ENCODE measurements around the gene CFAP126. TPM values are rescaled to one million over a fixed set of nuclear protein-coding genes. Genes with fewer than 3 reads are reported as not detected.

CFAP126 gene
- total and polyA plus RNA-seq, 2 of the 13 experiments (the other 11 are each of a cell fraction or from before 2014, with no cell fraction given) = not detected

GRCh38 chr1:161399257-161399998 is 31.8 kb upstream of the CFAP126 start (continued):
- TF ChIP-seq TBX2 (CRISPR knock-in tag; IDR thresholded peaks at IDR 0.05; ENCODE audit: borderline replicate concordance) (peak; percentile 73), ATF7-NPFF (CRISPR knock-in tag; IDR thresholded peaks at IDR 0.05; ENCODE audit: low read depth) (no peak), ZNF563 (CRISPR knock-in tag; IDR thresholded peaks at IDR 0.05) (peak; percentile 79), ZFP36L2 (CRISPR knock-in tag; IDR thresholded peaks at IDR 0.05) (peak; percentile 27; the same call in 1 of the 2 replicates), ZNF256 (CRISPR knock-in tag; conservative IDR thresholded peaks at IDR 0.05) (peak; percentile 31; the same call in 1 of the 2 replicates), PAF1 (CRISPR knock-in tag; IDR thresholded peaks at IDR 0.05) (no peak), RXRB (CRISPR knock-in tag; IDR thresholded peaks at IDR 0.05; ENCODE audit: borderline replicate concordance) (peak; percentile 60), MED13 (CRISPR knock-in tag; IDR thresholded peaks at IDR 0.05) (peak; percentile 37; the same call in 1 of the 2 replicates), ARHGAP35 (CRISPR knock-in tag; IDR thresholded peaks at IDR 0.05; ENCODE audit: borderline replicate concordance) (peak; percentile 38; the same call in 1 of the 2 replicates), SUZ12 (IDR thresholded peaks at IDR 0.05; ENCODE audit: low read depth, low read length) (no peak), ZNF101 (CRISPR knock-in tag; IDR thresholded peaks at IDR 0.05; ENCODE audit: borderline replicate concordance, low read depth) (no peak), ZNF530 (CRISPR knock-in tag; IDR thresholded peaks at IDR 0.05; ENCODE audit: low read depth) (no peak), GLMP (CRISPR knock-in tag; IDR thresholded peaks at IDR 0.05; ENCODE audit: borderline replicate concordance) (no peak), ZNF326 (CRISPR knock-in tag; IDR thresholded peaks at IDR 0.05; ENCODE audit: borderline replicate concordance) (no peak), ZBTB2 (CRISPR knock-in tag; IDR thresholded peaks at IDR 0.05; ENCODE audit: low read depth) (peak; percentile 71), AGO2 (optimal IDR thresholded peaks at IDR 0.05; ENCODE audit: low read depth, low read length) (peak; percentile 73), CREB3 (CRISPR knock-in tag; IDR thresholded peaks at IDR 0.05) (peak; percentile 45; the same call in 1 of the 2 replicates), ZMAT5 (CRISPR knock-in tag; IDR thresholded peaks at IDR 0.05; ENCODE audit: borderline replicate concordance, low read depth) (no peak), MAFF (IDR thresholded peaks at IDR 0.05; ENCODE audit: low read depth, low read length) (no peak), NR2C2 (CRISPR knock-in tag; IDR thresholded peaks at IDR 0.05; ENCODE audit: borderline replicate concordance) (peak; percentile 89), ZBTB7B (CRISPR knock-in tag; IDR thresholded peaks at IDR 0.05) (no peak; the same call in none of the 2 replicates), ZNF775 (CRISPR knock-in tag; IDR thresholded peaks at IDR 0.05; ENCODE audit: borderline replicate concordance) (no peak), ZFAT (CRISPR knock-in tag; conservative IDR thresholded peaks at IDR 0.05) (no peak), GATA4 (IDR thresholded peaks at IDR 0.05; ENCODE audit: borderline replicate concordance, low read depth) (no peak), NFE2 (CRISPR knock-in tag; IDR thresholded peaks at IDR 0.05) (no peak), TERF1 (CRISPR knock-in tag; IDR thresholded peaks at IDR 0.05) (no peak)

Measured in HepG2 (cell line).